CD14-positive monocyte (primary cell): Measurements from ENCODE around the gene CWC15. TPM values are rescaled to one million over a fixed set of nuclear protein-coding genes. Genes with fewer than 3 reads are reported as not detected.

Experiments
- DNase-seq, 3 donors: peaks; one replicate each; pipeline ENCODE4 v3.0.0-alpha.2; 2011 to 2022
- H2AFZ ChIP-seq: 2 replicates; pipeline ENCODE4 v1.6.0; 2012; ENCODE audit warnings: mild to moderate bottlenecking, low read depth, low read length, inconsistent platforms; ENCODE audit not compliant: insufficient read depth, poor library complexity, severe bottlenecking
- H3K27ac ChIP-seq, 2 donors: 1 replicate in 1 of 2; 2 replicates in 1 of 2; pipeline ENCODE4 v1.5.1; 2012 to 2013; ENCODE audit warnings: low read length in 2 of 2, control low read depth in 1 of 2, inconsistent platforms in 1 of 2, low read depth in 1 of 2, mild to moderate bottlenecking in 1 of 2
- H3K27me3 ChIP-seq, 2 donors: one replicate each; pipeline versions ENCODE4 v1.6.0 to v1.6.1; 2011 to 2013; ENCODE audit warnings: low read length in 2 of 2; ENCODE audit not compliant: control insufficient read depth in 2 of 2, insufficient read depth in 2 of 2
- H3K36me3 ChIP-seq, 2 donors: replicated peaks in 1 of 2; 1 replicate in 1 of 2; 2 replicates in 1 of 2; pipeline versions ENCODE4 v1.5.1 to v1.6.1; 2012 to 2013; ENCODE audit warnings: low read length in 2 of 2, control low read depth in 1 of 2, inconsistent platforms in 1 of 2, mild to moderate bottlenecking in 1 of 2; ENCODE audit not compliant: insufficient read depth in 2 of 2, control insufficient read depth in 1 of 2
- H3K4me1 ChIP-seq, 2 donors: 1 replicate in 1 of 2; 2 replicates in 1 of 2; pipeline versions ENCODE4 v1.5.1 to v1.6.1; 2012 to 2013; ENCODE audit warnings: low read length in 2 of 2, control low read depth in 1 of 2, inconsistent platforms in 1 of 2, mild to moderate bottlenecking in 1 of 2, moderate library complexity in 1 of 2; ENCODE audit not compliant: insufficient read depth in 2 of 2, control insufficient read depth in 1 of 2
- H3K4me2 ChIP-seq: replicated peaks from 2 replicates; pipeline ENCODE3; 2012; ENCODE audit warnings: low read length, moderate library complexity, mild to moderate bottlenecking; ENCODE audit not compliant: poor library complexity, severe bottlenecking; ENCODE audit errors: extremely low read depth
- H3K4me3 ChIP-seq, 3 experiments: fragments of 200-600 bp in 1 of 3; sonication (generic) in 1 of 3; replicated peaks in 1 of 3; 1 replicate in 2 of 3; 2 replicates in 1 of 3; pipeline ENCODE4 v1.5.1; 2011 to 2013; ENCODE audit warnings: low read length in 3 of 3, mild to moderate bottlenecking in 3 of 3, control low read depth in 2 of 3, low read depth in 2 of 3, inconsistent platforms in 1 of 3, moderate library complexity in 1 of 3
- H3K79me2 ChIP-seq: 2 replicates; pipeline ENCODE4 v1.6.0; 2012; ENCODE audit warnings: mild to moderate bottlenecking, control low read depth, inconsistent platforms, low read length, moderate library complexity; ENCODE audit not compliant: insufficient read depth
- H3K9ac ChIP-seq: 2 replicates; pipeline ENCODE4 v1.6.0; 2017; ENCODE audit warnings: low read length, mild to moderate bottlenecking; ENCODE audit not compliant: insufficient read depth, poor library complexity, severe bottlenecking
- H3K9me3 ChIP-seq, 2 donors: replicated peaks in 1 of 2; 1 replicate in 1 of 2; 2 replicates in 1 of 2; pipeline versions ENCODE4 v1.5.1 to v1.6.1; 2012 to 2013; ENCODE audit warnings: low read length in 2 of 2, control low read depth in 1 of 2; ENCODE audit not compliant: control insufficient read depth in 1 of 2, insufficient read depth in 1 of 2
- H4K20me1 ChIP-seq: 2 replicates; pipeline ENCODE4 v1.6.0; 2012; ENCODE audit warnings: mild to moderate bottlenecking, low read length, control low read depth, moderate library complexity; ENCODE audit not compliant: insufficient read depth
- H3K27ac Mint-ChIP-seq, 7 donors: one replicate each; pipeline ENCODE4 v1.8.0; 2020; ENCODE audit warnings: mild to moderate bottlenecking in 7 of 7, mixed read lengths in 7 of 7, moderate library complexity in 6 of 7, inconsistent platforms in 2 of 7
- H3K27me3 Mint-ChIP-seq, 3 donors: one replicate each; pipeline ENCODE4 v1.8.0; 2021 to 2022; ENCODE audit warnings: low read depth in 3 of 3, mild to moderate bottlenecking in 3 of 3, mixed read lengths in 3 of 3, moderate library complexity in 3 of 3, inconsistent platforms in 1 of 3
- H3K36me3 Mint-ChIP-seq, 2 donors: one replicate each; pipeline ENCODE4 v1.8.0; 2020; ENCODE audit warnings: mixed read lengths in 2 of 2, inconsistent platforms in 1 of 2, mild to moderate bottlenecking in 1 of 2
- H3K4me1 Mint-ChIP-seq: one replicate; pipeline ENCODE4 v1.8.0; 2020; ENCODE audit warnings: mild to moderate bottlenecking, mixed read lengths
- H3K4me3 Mint-ChIP-seq, 2 donors: one replicate each; pipeline ENCODE4 v1.8.0; 2020; ENCODE audit warnings: mild to moderate bottlenecking in 2 of 2, mixed read lengths in 2 of 2, moderate library complexity in 1 of 2
- H3K9me3 Mint-ChIP-seq, 7 donors: one replicate each; pipeline ENCODE4 v1.8.0; 2020 to 2022; ENCODE audit warnings: mixed read lengths in 7 of 7, mild to moderate bottlenecking in 6 of 7, moderate library complexity in 6 of 7, inconsistent platforms in 2 of 7
- WGBS: methylation state at CpG from one replicate; pipeline ENCODE4 v1.1.5; 2013; ENCODE audit warnings: missing lambda C conversion rate; ENCODE audit not compliant: insufficient coverage; 5-methylcytosine and 5-hydroxymethylcytosine counted together
- intact Hi-C, 2 donors: fragments of 100-400 bp; cut with micrococcal nuclease; formaldehyde crosslinking; loops; one replicate each; pipeline versions ENCODE4 v1.15.0 to v1.15.1; 2023
- polyA plus RNA-seq, 3 donors: library from polyadenylated mRNA; depleted of rRNA in 1 of 3; unstranded in 2 of 3; stranded (reverse) in 1 of 3; fragments of 300-500 nt in 2 of 3; fragments of >200 nt in 1 of 3; fragmentation: Illumina TruSeq in 2 of 3; gene quantifications; 1 replicate in 2 of 3; 2 replicates in 1 of 3; pipeline ENCODE4 v1.2.3, GENCODE V29; 2012 to 2021
- TF ChIP-seq, protein P1 (sequence below): fragments of 200-600 bp; IDR thresholded peaks from one replicate; pipeline ENCODE4 v1.8.0; 2022; ENCODE audit warnings: antibody characterized with exemption, mild to moderate bottlenecking

CWC15 gene
- polyA plus RNA-seq, 3 donors = 27.5 to 43.8 (median 38.9) TPM

DNA sequence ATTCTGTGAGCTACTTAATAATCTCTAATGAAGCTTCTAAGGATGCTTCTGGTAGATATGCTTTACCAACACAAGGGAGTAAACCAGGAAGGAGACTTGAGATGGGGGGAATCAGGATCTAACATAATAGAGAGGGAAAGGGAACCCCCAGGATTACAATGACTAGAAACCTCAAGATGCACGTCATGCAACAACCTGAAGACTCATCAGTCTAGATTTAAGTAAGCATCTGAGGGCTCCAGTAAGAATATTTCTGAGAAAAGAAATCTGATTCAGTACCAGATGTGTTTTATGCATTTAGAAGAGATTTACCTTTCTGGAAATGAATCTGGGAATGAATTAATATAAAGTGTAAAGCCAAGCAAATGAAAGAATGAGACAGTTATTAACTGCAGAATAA lies 15.4 kb upstream of the CWC15 start:
- Histone ChIP-seq H4K20me1 (no peaks in the 10 kb centered on the region), H2AFZ (no peak overlapping the region), H3K27ac (no peak overlapping the region), H3K4me2 (no peak overlapping the region), H3K4me3 (no peak overlapping the region), H3K9me3 (no peaks in the 10 kb centered on the region), H3K36me3 (no peaks in the 10 kb centered on the region), H3K79me2 (no peaks in the 10 kb centered on the region), H3K4me1 (no peaks in the 10 kb centered on the region), H3K9ac (no peak overlapping the region), H3K27me3 (peaks cover 2 to 4% of the 10 kb centered on the region in 2 donors)
- Mint-ChIP-seq H3K4me1 (no peaks in the 10 kb centered on the region), H3K36me3 (no peaks in the 10 kb centered on the region), H3K27me3 (peaks cover 1 to 6% (median 3%) of the 10 kb centered on the region in 3 donors), H3K4me3 (no peak overlapping the region), H3K9me3 (no peaks in the 10 kb centered on the region), H3K27ac (no peak overlapping the region)
- TF ChIP-seq, protein P1, sequence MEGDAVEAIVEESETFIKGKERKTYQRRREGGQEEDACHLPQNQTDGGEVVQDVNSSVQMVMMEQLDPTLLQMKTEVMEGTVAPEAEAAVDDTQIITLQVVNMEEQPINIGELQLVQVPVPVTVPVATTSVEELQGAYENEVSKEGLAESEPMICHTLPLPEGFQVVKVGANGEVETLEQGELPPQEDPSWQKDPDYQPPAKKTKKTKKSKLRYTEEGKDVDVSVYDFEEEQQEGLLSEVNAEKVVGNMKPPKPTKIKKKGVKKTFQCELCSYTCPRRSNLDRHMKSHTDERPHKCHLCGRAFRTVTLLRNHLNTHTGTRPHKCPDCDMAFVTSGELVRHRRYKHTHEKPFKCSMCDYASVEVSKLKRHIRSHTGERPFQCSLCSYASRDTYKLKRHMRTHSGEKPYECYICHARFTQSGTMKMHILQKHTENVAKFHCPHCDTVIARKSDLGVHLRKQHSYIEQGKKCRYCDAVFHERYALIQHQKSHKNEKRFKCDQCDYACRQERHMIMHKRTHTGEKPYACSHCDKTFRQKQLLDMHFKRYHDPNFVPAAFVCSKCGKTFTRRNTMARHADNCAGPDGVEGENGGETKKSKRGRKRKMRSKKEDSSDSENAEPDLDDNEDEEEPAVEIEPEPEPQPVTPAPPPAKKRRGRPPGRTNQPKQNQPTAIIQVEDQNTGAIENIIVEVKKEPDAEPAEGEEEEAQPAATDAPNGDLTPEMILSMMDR = no peak
- intact Hi-C loops = no loop called here
- WGBS = no CpG with 5 or more reads among the region's 1 CpG
- DNase-seq = no peak

DNA sequence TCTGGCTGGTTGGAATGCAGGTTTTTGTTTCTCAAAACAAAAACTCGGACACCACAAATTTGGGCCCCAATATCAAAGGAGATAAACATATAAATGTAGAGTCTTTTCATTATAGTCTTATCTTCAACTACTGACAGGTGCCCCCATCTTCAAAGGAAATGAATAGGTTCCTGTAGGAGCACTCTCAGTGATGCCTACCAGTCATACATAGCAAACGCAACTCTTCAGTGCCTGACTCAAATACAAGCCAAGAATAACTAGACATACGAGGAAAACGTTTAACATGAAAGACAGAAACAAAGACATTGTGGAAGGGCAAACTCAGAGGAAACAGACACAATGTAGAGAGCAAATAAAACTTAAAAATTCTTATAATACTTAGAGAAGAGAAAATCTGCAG lies 14.0 kb upstream of the CWC15 start:
- no peak overlapping the region for H3K4me2 ChIP-seq
- WGBS = no CpG with 5 or more reads among the region's 4 CpGs
- no peaks in the 10 kb centered on the region for H3K4me1 ChIP-seq
- no peak overlapping the region for H3K9ac ChIP-seq
- peaks cover 2 to 4% of the 10 kb centered on the region in 2 donors for H3K27me3 ChIP-seq
- Mint-ChIP-seq H3K27ac (no peak overlapping the region), H3K4me1 (no peaks in the 10 kb centered on the region), H3K9me3 (no peaks in the 10 kb centered on the region), H3K36me3 (no peaks in the 10 kb centered on the region), H3K4me3 (no peak overlapping the region), H3K27me3 (peaks cover 1 to 6% (median 3%) of the 10 kb centered on the region in 3 donors)
- no peak overlapping the region for H2AFZ ChIP-seq
- H4K20me1 ChIP-seq = no peaks in the 10 kb centered on the region
- TF ChIP-seq, protein P1 = no peak
- no peaks in the 10 kb centered on the region for H3K79me2 ChIP-seq
- no peak overlapping the region for H3K27ac ChIP-seq
- DNase-seq = no peak
- no peak overlapping the region for H3K4me3 ChIP-seq
- H3K36me3 ChIP-seq = no peaks in the 10 kb centered on the region
- no peaks in the 10 kb centered on the region for H3K9me3 ChIP-seq
- intact Hi-C loops = no loop called here
